ENCODE data around the gene CCDC192.

The CCDC192 gene

DNA sequence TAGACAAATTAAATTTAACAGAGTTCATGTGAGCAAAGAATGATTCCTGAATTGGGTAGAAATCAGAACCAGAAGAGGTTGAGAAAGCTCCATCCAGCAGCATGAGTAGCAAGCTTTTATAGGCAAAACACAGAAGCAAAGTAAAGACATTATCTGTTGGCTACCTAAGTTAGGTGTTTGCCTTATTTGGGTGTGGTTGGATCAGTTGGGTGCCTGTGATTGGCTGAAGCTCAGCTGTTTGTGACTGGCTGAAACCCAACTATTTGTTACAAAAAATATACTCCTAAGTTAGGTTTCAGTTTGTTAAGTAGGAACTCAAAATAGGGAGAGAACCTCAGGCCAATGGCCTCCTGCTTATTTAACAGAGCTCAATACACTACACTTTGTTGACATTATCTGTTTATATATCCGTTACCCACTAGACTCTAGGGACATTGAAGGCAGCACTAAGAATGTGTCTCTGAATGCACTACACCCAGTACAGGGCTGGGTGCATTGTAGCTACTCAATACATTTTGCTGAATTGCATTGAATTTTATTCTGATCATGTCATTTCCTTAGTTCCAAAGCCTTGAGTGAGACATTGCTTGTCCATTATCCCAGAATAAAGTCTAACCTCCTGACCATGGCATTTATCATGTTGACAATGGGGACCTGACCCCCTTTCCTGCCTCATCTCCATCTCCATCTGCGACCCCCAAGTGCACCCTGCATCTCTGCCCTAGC is 98.7 kb downstream of the CCDC192 start:
- no peak overlapping the region for H3K4me3 ChIP-seq (ENCODE audit: low read length)
- H3K9ac ChIP-seq (ENCODE audit: low read depth, low read length): no peak overlapping the region
- H3K9me3 ChIP-seq (replicated peaks; ENCODE audit: low read length): no peaks in the 10 kb centered on the region
- no peaks in the 10 kb centered on the region for H3K36me3 ChIP-seq (ENCODE audit: insufficient read depth, low read length)
- no peaks in the 10 kb centered on the region for H3K27me3 ChIP-seq (ENCODE audit: control insufficient read depth, insufficient read depth, low read length)
- H3K4me1 ChIP-seq (ENCODE audit: control insufficient read depth, insufficient read depth, low read length): peaks cover 31% of the 10 kb centered on the region
- peak overlapping the region; percentile 43 for H3K4me2 ChIP-seq (ENCODE audit: low read length)

DNA sequence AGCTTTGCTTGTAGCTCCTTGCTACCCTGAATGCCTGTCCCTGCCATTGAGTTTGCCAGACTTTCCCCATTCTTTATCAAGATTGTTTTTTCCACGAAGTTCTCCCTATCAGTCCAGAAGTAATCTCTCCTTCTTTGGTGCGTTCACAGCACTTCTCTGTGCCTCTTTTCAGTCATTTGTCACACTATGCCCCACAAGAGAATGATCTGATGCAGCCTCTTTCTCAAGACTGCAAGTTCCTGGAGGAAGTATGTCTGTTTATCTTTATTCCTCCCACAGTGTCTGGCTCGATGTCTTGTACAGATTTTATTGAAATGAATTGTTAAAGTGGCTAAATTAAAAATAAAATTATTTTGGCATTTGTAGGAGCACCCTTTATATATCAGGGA is 99.3 kb downstream of the CCDC192 start:
- Histone ChIP-seq H3K27me3 (ENCODE audit: control insufficient read depth, insufficient read depth, low read length) (no peaks in the 10 kb centered on the region), H3K9ac (ENCODE audit: low read depth, low read length) (no peak overlapping the region)

DNA sequence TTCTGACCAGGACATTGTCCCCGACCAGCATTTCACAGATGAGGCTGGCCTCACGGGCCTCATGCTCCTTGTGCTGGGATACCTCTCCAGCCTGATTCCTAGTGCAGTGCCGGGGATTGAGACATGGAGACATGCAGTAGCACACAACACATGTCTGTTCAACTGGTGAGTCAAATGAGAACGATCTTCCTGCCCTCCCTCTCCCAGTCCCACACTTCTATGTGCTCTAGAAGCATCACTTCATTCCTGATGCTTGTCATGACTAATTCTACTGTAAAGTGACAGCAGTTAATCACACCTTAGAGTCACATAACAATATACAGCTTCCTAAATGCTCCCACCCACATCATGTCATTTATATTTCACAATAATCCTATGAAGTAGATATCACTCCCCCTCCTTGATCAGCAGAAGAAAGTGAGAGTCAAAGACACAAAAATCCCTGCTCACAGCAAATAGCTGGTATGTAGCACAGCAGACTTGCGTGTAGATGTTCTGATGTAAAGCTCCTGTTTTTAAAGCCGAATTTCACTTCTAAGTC is 101.8 kb downstream of the CCDC192 start:
- Histone ChIP-seq H3K4me3 (ENCODE audit: low read length) (no peak overlapping the region), H3K9ac (ENCODE audit: low read depth, low read length) (no peak overlapping the region), H3K4me1 (ENCODE audit: control insufficient read depth, insufficient read depth, low read length) (peaks cover 31% of the 10 kb centered on the region), H3K4me2 (ENCODE audit: low read length) (no peak overlapping the region), H3K9me3 (replicated peaks; ENCODE audit: low read length) (no peaks in the 10 kb centered on the region), H3K36me3 (ENCODE audit: insufficient read depth, low read length) (no peaks in the 10 kb centered on the region), H3K27me3 (ENCODE audit: control insufficient read depth, insufficient read depth, low read length) (no peaks in the 10 kb centered on the region)

More for the DNA sequence above, 99.3 kb downstream of the CCDC192 start:
- H3K4me3 ChIP-seq (ENCODE audit: low read length): no peak overlapping the region
- peaks cover 31% of the 10 kb centered on the region for H3K4me1 ChIP-seq (ENCODE audit: control insufficient read depth, insufficient read depth, low read length)
- no peaks in the 10 kb centered on the region for H3K9me3 ChIP-seq (replicated peaks; ENCODE audit: low read length)
- peak overlapping the region; percentile 43 for H3K4me2 ChIP-seq (ENCODE audit: low read length)
- no peaks in the 10 kb centered on the region for H3K36me3 ChIP-seq (ENCODE audit: insufficient read depth, low read length)

DNA sequence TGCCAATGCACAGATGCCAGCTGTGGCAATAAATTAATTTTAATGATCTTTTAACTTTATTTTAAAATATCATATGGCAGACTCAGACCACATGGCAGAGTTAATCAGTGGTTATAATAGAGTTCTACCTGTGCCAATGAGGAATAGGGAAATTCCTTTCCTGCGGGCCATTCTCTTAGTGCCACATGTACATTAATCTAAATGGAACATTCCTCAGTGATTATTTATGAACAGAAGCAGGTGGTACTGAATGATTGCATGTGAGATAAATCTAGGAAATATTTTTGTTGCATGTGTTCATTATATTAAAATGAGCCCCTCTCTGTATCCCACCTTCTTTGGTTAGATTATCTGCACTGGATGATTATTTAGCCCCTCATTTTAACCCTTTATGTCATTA is 102.3 kb downstream of the CCDC192 start:
- no peak overlapping the region for H3K9ac ChIP-seq (ENCODE audit: low read depth, low read length)
- H3K9me3 ChIP-seq (replicated peaks; ENCODE audit: low read length): no peaks in the 10 kb centered on the region
- H3K27me3 ChIP-seq (ENCODE audit: control insufficient read depth, insufficient read depth, low read length): no peaks in the 10 kb centered on the region
- H3K4me3 ChIP-seq (ENCODE audit: low read length): no peak overlapping the region
- peaks cover 31% of the 10 kb centered on the region for H3K4me1 ChIP-seq (ENCODE audit: control insufficient read depth, insufficient read depth, low read length)
- H3K4me2 ChIP-seq (ENCODE audit: low read length): no peak overlapping the region
- no peaks in the 10 kb centered on the region for H3K36me3 ChIP-seq (ENCODE audit: insufficient read depth, low read length)

DNA sequence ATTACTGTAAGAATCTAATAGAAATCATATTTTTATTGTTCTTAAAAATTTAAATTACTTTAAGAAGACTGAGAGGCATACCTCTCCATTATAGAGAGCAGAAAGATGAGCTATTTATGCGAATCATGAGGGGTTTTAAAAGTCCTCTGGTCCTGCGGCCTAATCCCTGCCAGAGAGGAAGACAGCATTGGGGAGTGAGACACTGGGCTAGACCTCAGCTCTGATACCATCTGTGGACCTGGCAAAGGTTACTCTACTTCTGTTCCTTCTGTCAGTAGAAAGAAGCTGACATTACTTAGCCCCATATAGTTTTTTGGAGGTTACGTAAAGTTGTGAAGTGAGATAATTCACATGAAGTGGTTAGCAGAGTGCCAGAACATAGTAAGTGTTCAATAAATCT is 103.6 kb downstream of the CCDC192 start:
- Histone ChIP-seq H3K4me3 (ENCODE audit: low read length) (no peak overlapping the region), H3K4me1 (ENCODE audit: control insufficient read depth, insufficient read depth, low read length) (peaks cover 26% of the 10 kb centered on the region), H3K27me3 (ENCODE audit: control insufficient read depth, insufficient read depth, low read length) (no peaks in the 10 kb centered on the region), H3K4me2 (ENCODE audit: low read length) (no peak overlapping the region), H3K9me3 (replicated peaks; ENCODE audit: low read length) (no peaks in the 10 kb centered on the region), H3K36me3 (ENCODE audit: insufficient read depth, low read length) (no peaks in the 10 kb centered on the region), H3K9ac (ENCODE audit: low read depth, low read length) (no peak overlapping the region)

DNA sequence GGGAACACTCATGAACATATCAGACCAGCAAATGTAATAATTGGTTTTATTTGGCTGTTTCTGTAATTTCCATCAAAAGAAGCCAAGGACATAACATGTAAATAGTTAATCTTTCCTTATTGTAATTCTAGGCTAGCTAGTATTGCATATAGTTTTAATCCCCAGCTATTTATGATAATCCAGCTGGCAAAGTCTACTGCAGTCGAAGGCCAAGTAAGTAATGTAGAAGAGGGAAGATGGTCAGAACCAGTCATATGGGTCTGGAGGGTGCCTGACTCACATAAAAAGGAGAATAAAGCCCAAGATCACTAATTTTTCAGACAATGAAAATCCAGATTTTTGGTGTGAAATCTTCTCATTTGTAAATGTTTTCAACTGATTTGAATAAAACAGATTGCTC is 106.3 kb downstream of the CCDC192 start:
- Histone ChIP-seq H3K36me3 (ENCODE audit: insufficient read depth, low read length) (no peaks in the 10 kb centered on the region), H3K4me1 (ENCODE audit: control insufficient read depth, insufficient read depth, low read length) (peaks cover 36% of the 10 kb centered on the region), H3K4me2 (ENCODE audit: low read length) (no peak overlapping the region), H3K9ac (ENCODE audit: low read depth, low read length) (no peak overlapping the region), H3K4me3 (ENCODE audit: low read length) (no peak overlapping the region), H3K27me3 (ENCODE audit: control insufficient read depth, insufficient read depth, low read length) (no peaks in the 10 kb centered on the region), H3K9me3 (replicated peaks; ENCODE audit: low read length) (no peaks in the 10 kb centered on the region)

DNA sequence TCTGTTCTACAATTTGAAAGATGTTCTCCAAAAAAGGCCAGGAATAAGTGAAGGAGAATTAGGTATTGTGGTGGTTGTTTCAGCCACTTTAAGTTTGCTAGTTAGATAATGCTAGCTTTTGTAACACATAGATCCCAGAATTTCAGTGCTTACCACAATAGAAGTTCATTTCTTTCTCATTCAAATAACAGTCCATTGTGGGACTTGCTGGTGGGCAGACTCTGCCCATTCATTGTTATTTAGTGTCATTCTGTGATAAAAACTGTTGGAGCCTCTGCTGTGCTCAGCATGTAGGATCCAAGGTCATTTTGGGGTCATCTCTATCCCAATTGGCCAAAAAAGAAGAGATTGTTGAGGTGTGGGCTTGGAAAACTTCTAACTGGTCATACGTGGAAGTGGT is 106.8 kb downstream of the CCDC192 start:
- H3K27me3 ChIP-seq (ENCODE audit: control insufficient read depth, insufficient read depth, low read length): no peaks in the 10 kb centered on the region
- no peak overlapping the region for H3K9ac ChIP-seq (ENCODE audit: low read depth, low read length)

DNA sequence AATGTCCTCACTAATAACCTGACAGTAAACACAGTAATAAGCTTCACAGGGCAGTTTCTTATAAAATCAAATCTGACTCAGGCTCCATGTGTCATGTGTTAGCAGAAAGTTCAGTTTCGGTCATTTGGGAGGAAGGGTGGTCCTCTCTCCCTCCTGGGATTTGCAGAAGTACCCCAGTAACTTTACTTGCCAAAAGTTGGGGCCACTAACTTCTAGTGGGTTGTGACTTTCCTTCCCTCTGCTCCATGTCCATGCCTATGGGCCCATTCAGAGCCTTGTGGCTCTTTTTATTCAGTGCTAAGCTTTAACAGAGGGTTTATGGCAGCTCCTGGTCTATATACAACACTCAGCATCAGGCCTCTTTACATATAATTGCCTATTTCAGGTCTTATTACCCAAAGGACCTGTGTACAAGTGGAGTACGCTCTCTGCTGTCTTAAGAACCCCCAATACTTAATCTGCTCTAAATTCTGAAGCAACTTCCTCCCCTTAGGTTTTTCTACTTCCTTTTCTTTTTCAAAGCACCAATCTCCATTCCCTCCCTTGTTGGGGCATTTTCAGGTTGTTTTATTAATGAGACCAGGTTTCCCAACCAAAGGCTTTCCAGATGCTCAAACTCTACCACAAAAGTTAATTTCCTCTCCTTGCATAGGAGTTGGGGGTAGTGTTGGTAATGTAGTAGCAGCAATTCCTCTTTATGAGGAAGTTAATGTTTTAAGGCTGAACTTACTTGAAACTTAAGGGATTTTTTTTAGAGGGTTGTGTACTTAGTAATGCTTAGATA is 107.7 kb downstream of the CCDC192 start:
- Histone ChIP-seq H3K4me1 (ENCODE audit: control insufficient read depth, insufficient read depth, low read length) (peaks cover 27% of the 10 kb centered on the region), H3K27me3 (ENCODE audit: control insufficient read depth, insufficient read depth, low read length) (no peaks in the 10 kb centered on the region), H3K36me3 (ENCODE audit: insufficient read depth, low read length) (no peaks in the 10 kb centered on the region), H3K9ac (ENCODE audit: low read depth, low read length) (no peak overlapping the region), H3K9me3 (replicated peaks; ENCODE audit: low read length) (no peaks in the 10 kb centered on the region), H3K4me2 (ENCODE audit: low read length) (no peak overlapping the region), H3K4me3 (ENCODE audit: low read length) (no peak overlapping the region)

More for the DNA sequence above, 106.8 kb downstream of the CCDC192 start:
- peaks cover 35% of the 10 kb centered on the region for H3K4me1 ChIP-seq (ENCODE audit: control insufficient read depth, insufficient read depth, low read length)
- no peak overlapping the region for H3K4me3 ChIP-seq (ENCODE audit: low read length)
- H3K4me2 ChIP-seq (ENCODE audit: low read length): no peak overlapping the region
- no peaks in the 10 kb centered on the region for H3K9me3 ChIP-seq (replicated peaks; ENCODE audit: low read length)
- no peaks in the 10 kb centered on the region for H3K36me3 ChIP-seq (ENCODE audit: insufficient read depth, low read length)

DNA sequence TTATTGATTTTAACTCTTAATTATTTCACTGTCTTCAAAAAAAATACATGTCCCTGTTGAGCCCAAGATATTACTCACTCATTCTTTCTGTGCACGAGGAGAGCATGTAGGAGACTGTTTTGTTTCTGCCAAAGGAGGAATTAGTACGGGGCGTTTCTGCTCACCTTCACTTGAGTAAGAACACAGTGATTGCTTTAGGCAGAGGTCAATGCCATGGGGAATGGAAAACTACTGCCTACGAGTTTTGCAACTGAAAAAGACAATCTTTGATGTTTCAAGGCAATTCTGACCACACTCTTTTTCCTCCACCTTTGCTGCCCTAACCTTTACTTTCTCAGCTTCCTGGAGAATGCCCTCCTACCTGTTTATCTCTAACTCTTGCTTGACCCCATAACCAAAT is 109.4 kb downstream of the CCDC192 start:
- no peak overlapping the region for H3K4me2 ChIP-seq (ENCODE audit: low read length)
- no peaks in the 10 kb centered on the region for H3K9me3 ChIP-seq (replicated peaks; ENCODE audit: low read length)
- H3K4me3 ChIP-seq (ENCODE audit: low read length): no peak overlapping the region
- H3K27me3 ChIP-seq (ENCODE audit: control insufficient read depth, insufficient read depth, low read length): no peaks in the 10 kb centered on the region
- no peaks in the 10 kb centered on the region for H3K36me3 ChIP-seq (ENCODE audit: insufficient read depth, low read length)
- H3K9ac ChIP-seq (ENCODE audit: low read depth, low read length): no peak overlapping the region
- H3K4me1 ChIP-seq (ENCODE audit: control insufficient read depth, insufficient read depth, low read length): peaks cover 27% of the 10 kb centered on the region

DNA sequence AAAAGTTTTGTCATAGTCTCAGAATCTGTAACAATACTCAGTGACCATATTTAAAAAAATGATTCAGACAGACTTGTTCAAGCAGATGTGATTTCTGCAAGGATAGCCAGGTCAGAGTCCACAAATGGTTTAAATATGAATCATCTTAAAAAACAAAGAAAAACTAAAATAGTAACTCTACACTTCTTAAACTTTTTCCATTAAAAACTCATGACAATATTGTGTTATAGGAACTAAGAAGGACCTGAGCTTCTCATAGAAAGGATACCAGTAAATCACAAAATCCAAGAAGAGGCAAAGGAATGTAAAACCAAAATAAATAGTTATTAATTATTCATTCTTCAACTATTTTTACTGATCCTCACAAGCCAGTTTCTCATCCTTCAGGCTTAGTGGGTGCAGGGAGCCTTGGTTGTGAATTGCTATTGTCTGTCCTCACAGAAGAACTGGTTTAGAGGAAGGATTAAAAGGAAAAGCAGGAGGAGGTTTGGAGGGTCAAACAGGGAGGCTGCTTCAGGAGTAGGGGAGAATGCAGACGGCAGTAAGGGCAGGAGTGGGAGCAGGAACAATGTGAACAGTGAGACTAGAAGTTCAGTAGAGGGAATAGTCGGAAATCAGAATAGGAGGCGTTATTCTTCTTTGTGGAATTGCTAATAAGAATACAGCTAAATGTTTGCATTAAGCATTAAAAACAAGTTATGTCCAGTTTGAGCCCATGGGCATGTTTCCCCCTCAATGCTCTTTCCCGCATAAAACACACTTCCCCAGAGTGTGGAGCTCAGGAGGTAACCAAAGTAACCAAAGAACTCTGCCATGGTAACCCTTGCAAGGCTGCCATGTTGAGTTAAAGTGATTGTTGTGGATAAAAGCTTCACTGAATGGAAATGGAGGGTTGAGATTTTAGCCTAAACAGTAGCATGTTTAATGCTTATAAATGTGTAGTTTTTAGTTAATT is 110.7 kb downstream of the CCDC192 start:
- peak overlapping the region; percentile 64 for H3K9ac ChIP-seq (ENCODE audit: low read depth, low read length)
- no peaks in the 10 kb centered on the region for H3K36me3 ChIP-seq (ENCODE audit: insufficient read depth, low read length)
- H3K4me3 ChIP-seq (ENCODE audit: low read length): peak overlapping the region; percentile 31
- H3K4me2 ChIP-seq (ENCODE audit: low read length): peak overlapping the region; percentile 69
- H3K9me3 ChIP-seq (replicated peaks; ENCODE audit: low read length): no peaks in the 10 kb centered on the region
- H3K27me3 ChIP-seq (ENCODE audit: control insufficient read depth, insufficient read depth, low read length): no peaks in the 10 kb centered on the region
- H3K4me1 ChIP-seq (ENCODE audit: control insufficient read depth, insufficient read depth, low read length): peaks cover 27% of the 10 kb centered on the region

DNA sequence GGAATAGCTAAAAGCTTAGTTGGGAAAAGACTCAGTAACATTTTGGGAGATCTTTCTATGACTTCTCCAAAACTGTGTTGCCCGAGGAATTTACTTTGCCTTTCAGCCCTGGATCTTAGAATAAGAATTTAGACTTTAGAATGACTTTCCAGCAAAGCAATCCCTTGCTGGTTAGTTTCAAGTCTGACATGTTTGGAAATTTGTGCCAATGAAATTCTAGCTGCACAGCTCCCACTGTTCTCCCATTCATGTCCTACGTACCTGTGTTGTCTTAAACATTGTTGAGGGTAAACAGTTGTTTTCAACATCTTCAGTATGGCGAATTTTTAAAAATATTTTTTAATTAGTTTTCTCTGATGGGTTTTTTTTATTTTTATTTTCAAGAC is 111.4 kb downstream of the CCDC192 start:
- Histone ChIP-seq H3K27me3 (ENCODE audit: control insufficient read depth, insufficient read depth, low read length) (no peaks in the 10 kb centered on the region), H3K9me3 (replicated peaks; ENCODE audit: low read length) (no peaks in the 10 kb centered on the region), H3K36me3 (ENCODE audit: insufficient read depth, low read length) (no peaks in the 10 kb centered on the region), H3K4me2 (ENCODE audit: low read length) (peak overlapping the region; percentile 69), H3K9ac (ENCODE audit: low read depth, low read length) (peak overlapping the region; percentile 64), H3K4me1 (ENCODE audit: control insufficient read depth, insufficient read depth, low read length) (peaks cover 27% of the 10 kb centered on the region), H3K4me3 (ENCODE audit: low read length) (no peak overlapping the region)
